ENCODE measurements around the gene SPG7.
A peak's percentile ranks its signal among the peaks of the same experiment; 100 is the strongest.

The SPG7 gene

GRCh38 chr16:89574681-89575246, 66.6 kb downstream of the SPG7 start:
- Histone ChIP-seq H3K27ac (ENCODE audit: poor library complexity, severe bottlenecking) (no peak overlapping the region), H3K27me3 (ENCODE audit: insufficient read depth, poor library complexity, severe bottlenecking) (no peaks in the 10 kb centered on the region), H3K4me1 (ENCODE audit: insufficient read depth, poor library complexity, severe bottlenecking) (no peaks in the 10 kb centered on the region), H3K36me3 (ENCODE audit: low read depth) (peaks cover 13% of the 10 kb centered on the region), H3K9me3 (ENCODE audit: severe bottlenecking) (no peaks in the 10 kb centered on the region), H3K4me3 (ENCODE audit: severe bottlenecking) (peak overlapping the region; percentile 81)
- ATAC-seq (ENCODE audit: low read depth) (peak; percentile 62), DNase-seq (ENCODE audit: low spot score) (peak; percentile 65)
- peak; percentile 80 for TF ChIP-seq CTCF (IDR thresholded peaks at IDR 0.05; ENCODE audit: poor library complexity, severe bottlenecking)

- Histone ChIP-seq H3K4me3 (ENCODE audit: severe bottlenecking) (peak within 1 kb of the TSS; percentile 81), H3K27ac (ENCODE audit: poor library complexity, severe bottlenecking) (peak within 1 kb of the TSS; percentile 53), H3K4me1 (ENCODE audit: insufficient read depth, poor library complexity, severe bottlenecking) (no peaks in the 10 kb centered on the region), H3K27me3 (ENCODE audit: insufficient read depth, poor library complexity, severe bottlenecking) (no peaks in the 10 kb centered on the region), H3K9me3 (ENCODE audit: severe bottlenecking) (no peaks in the 10 kb centered on the region), H3K36me3 (ENCODE audit: low read depth) (peaks cover 13% of the 10 kb centered on the region)
- no peak for TF ChIP-seq CTCF (IDR thresholded peaks at IDR 0.05; ENCODE audit: poor library complexity, severe bottlenecking)
- peak; percentile 68 for DNase-seq (ENCODE audit: low spot score)
- peak; percentile 31 for ATAC-seq (ENCODE audit: low read depth)
Observed at GRCh38 chr16:89575247-89576152, 67.3 kb downstream of the SPG7 start, which contains the start of gene CPNE7. Gene CPNE7, plus strand, starts transcription at chr16:89575758. Its CDS starts 140 bp downstream, at chr16:89575898.

- DNase-seq (ENCODE audit: low spot score) (peak; percentile 64), ATAC-seq (ENCODE audit: low read depth) (no peak)
- Histone ChIP-seq H3K9me3 (ENCODE audit: severe bottlenecking) (no peaks in the 10 kb centered on the region), H3K4me3 (ENCODE audit: severe bottlenecking) (peak overlapping the region; percentile 81), H3K27ac (ENCODE audit: poor library complexity, severe bottlenecking) (peak overlapping the region; percentile 53), H3K4me1 (ENCODE audit: insufficient read depth, poor library complexity, severe bottlenecking) (peaks cover 1% of the 10 kb centered on the region), H3K27me3 (ENCODE audit: insufficient read depth, poor library complexity, severe bottlenecking) (no peaks in the 10 kb centered on the region), H3K36me3 (ENCODE audit: low read depth) (peaks cover 13% of the 10 kb centered on the region)
- TF ChIP-seq CTCF (IDR thresholded peaks at IDR 0.05; ENCODE audit: poor library complexity, severe bottlenecking) = no peak
Observed at GRCh38 chr16:89576153-89577054, 68.2 kb downstream of the SPG7 start.

GRCh38 chr16:89577055-89577759, 69.0 kb downstream of the SPG7 start:
- peaks cover 13% of the 10 kb centered on the region for H3K36me3 ChIP-seq (ENCODE audit: low read depth)
- TF ChIP-seq CTCF (IDR thresholded peaks at IDR 0.05; ENCODE audit: poor library complexity, severe bottlenecking) = no peak
- H3K27ac ChIP-seq (ENCODE audit: poor library complexity, severe bottlenecking) = no peak overlapping the region
- peaks cover 9% of the 10 kb centered on the region for H3K4me1 ChIP-seq (ENCODE audit: insufficient read depth, poor library complexity, severe bottlenecking)
- no peak overlapping the region for H3K4me3 ChIP-seq (ENCODE audit: severe bottlenecking)
- peak; percentile 66 for DNase-seq (ENCODE audit: low spot score)
- no peaks in the 10 kb centered on the region for H3K9me3 ChIP-seq (ENCODE audit: severe bottlenecking)
- no peaks in the 10 kb centered on the region for H3K27me3 ChIP-seq (ENCODE audit: insufficient read depth, poor library complexity, severe bottlenecking)
- no peak for ATAC-seq (ENCODE audit: low read depth)

All from RWPE2 (cell line).